HAP-1 (cell line): ENCODE data around the gene RNF157.
A peak's percentile ranks its signal among the peaks of the same experiment; 100 is the strongest.
"Not testable (repeated sequence)": the region's sequence is repeated elsewhere in the genome, so short reads cannot be mapped to it uniquely, and the experiment has no call there.

Source experiments
- DNase-seq, 2 experiments: peaks; one replicate each; pipeline ENCODE4 v3.0.0-alpha.2; 2016 to 2020; ENCODE audit warnings: low spot score in 2 of 2
- H3K27me3 ChIP-seq: fragments of 250-450 bp; sonication (Bioruptor Pico); 2 replicates; pipeline ENCODE4 v1.5.1; 2020; ENCODE audit warnings: low read depth, mild to moderate bottlenecking, moderate library complexity
- H3K36me3 ChIP-seq: fragments of 250-450 bp; sonication (Bioruptor Pico); replicated peaks from 2 replicates; pipeline ENCODE4 v1.5.1; 2020; ENCODE audit warnings: mild to moderate bottlenecking
- H3K4me1 ChIP-seq: fragments of 250-450 bp; sonication (Bioruptor Pico); 2 replicates; pipeline ENCODE4 v1.5.1; 2020; ENCODE audit warnings: mild to moderate bottlenecking
- H3K4me3 ChIP-seq: fragments of 250-450 bp; sonication (Bioruptor Pico); 2 replicates; pipeline ENCODE4 v1.5.1; 2020; ENCODE audit warnings: mild to moderate bottlenecking, moderate library complexity
- H3K9me3 ChIP-seq: fragments of 250-450 bp; sonication (Bioruptor Pico); 2 replicates; pipeline ENCODE4 v1.5.1; 2020; ENCODE audit warnings: mild to moderate bottlenecking, moderate library complexity
- in situ Hi-C: fragments of 300-500 bp; cut with MboI; formaldehyde crosslinking; loops from 3 replicates; pipeline ENCODE4 v1.14.3; 2020; ENCODE audit warnings: low sequenced_read_pairs, inconsistent platforms, mixed read lengths

Gene RNF157

GRCh38 chr17:76213491-76213890 is 26.8 kb downstream of the RNF157 start:
- Histone ChIP-seq H3K4me1 (peaks cover 13% of the 10 kb centered on the region), H3K36me3 (no peaks in the 10 kb centered on the region; the same call in 1 of the 2 replicates), H3K4me3 (no peak overlapping the region), H3K9me3 (no peaks in the 10 kb centered on the region), H3K27me3 (no peaks in the 10 kb centered on the region)
- in situ Hi-C loops = no loop called here
- DNase-seq = peak; percentile 75

- H3K4me1 ChIP-seq = peaks cover 5% of the 10 kb centered on the region
- in situ Hi-C loops = no loop called here
- H3K36me3 ChIP-seq = no peaks in the 10 kb centered on the region; the same call in 1 of the 2 replicates
- no peak overlapping the region for H3K4me3 ChIP-seq
- H3K9me3 ChIP-seq = no peaks in the 10 kb centered on the region
- H3K27me3 ChIP-seq = no peaks in the 10 kb centered on the region
- no peak for DNase-seq
Measured at GRCh38 chr17:76208120-76208519, 32.2 kb downstream of the RNF157 start.

GRCh38 chr17:76207275-76208059 is 32.8 kb downstream of the RNF157 start:
- H3K36me3 ChIP-seq = no peaks in the 10 kb centered on the region; the same call in 1 of the 2 replicates
- no peaks in the 10 kb centered on the region for H3K9me3 ChIP-seq
- no peak for DNase-seq
- no peaks in the 10 kb centered on the region for H3K4me1 ChIP-seq
- in situ Hi-C loops = no loop called here
- no peak overlapping the region for H3K4me3 ChIP-seq
- H3K27me3 ChIP-seq = no peaks in the 10 kb centered on the region

GRCh38 chr17:76205542-76206144 is 34.6 kb downstream of the RNF157 start:
- H3K4me1 ChIP-seq, DNase-seq, H3K4me3 ChIP-seq, H3K9me3 ChIP-seq, in situ Hi-C loops, H3K36me3 ChIP-seq, H3K27me3 ChIP-seq: not testable (repeated sequence)

DNA sequence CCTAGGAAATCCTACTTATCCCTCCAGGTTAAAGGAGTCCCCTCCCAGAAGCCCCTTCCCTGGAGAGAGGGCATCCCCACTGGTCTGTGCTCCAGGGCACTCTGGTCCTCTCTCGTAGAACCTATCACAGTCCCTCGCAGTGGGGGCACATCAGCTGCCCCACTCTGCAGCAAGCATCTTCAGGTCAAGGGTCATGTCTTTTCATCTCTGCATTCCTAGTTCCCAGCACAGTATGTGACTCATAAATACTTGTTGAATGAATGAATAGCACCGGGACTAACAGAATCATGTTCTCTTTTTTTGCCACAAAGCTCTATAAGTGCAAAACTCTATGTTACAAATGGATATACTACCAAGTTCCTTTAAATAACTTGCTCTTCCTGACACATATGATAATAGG is 36.0 kb downstream of the RNF157 start:
- H3K27me3 ChIP-seq = no peaks in the 10 kb centered on the region
- in situ Hi-C loops = no loop called here
- DNase-seq = no peak
- H3K36me3 ChIP-seq = no peaks in the 10 kb centered on the region
- no peaks in the 10 kb centered on the region for H3K9me3 ChIP-seq
- no peak overlapping the region for H3K4me3 ChIP-seq
- H3K4me1 ChIP-seq = no peaks in the 10 kb centered on the region

GRCh38 chr17:76200354-76200753 is 39.9 kb downstream of the RNF157 start:
- no peaks in the 10 kb centered on the region for H3K27me3 ChIP-seq
- H3K4me3 ChIP-seq = no peak overlapping the region
- DNase-seq = no peak
- H3K9me3 ChIP-seq = no peaks in the 10 kb centered on the region
- no peaks in the 10 kb centered on the region for H3K4me1 ChIP-seq
- no peaks in the 10 kb centered on the region for H3K36me3 ChIP-seq
- in situ Hi-C loops = no loop called here

DNA sequence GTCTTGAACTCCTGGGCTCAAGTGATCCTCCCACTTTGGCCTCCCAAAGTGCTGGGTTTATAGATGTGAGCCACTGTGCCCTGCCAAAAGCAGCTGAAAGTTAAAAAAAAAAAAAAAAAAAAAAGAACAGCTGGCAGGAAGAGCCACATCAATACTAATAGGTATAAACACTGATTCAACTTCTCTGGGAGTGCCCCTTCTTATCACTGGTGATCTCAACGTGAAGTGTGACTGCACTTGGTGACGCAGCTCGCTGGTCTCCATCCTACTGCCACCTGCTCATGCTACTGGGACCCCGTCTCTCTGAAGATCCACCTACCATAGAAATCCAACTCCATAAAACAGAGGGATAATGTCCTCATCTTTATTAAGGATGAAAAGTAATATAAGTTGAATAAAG is 40.8 kb downstream of the RNF157 start:
- in situ Hi-C loops = no loop called here
- Histone ChIP-seq H3K9me3 (no peaks in the 10 kb centered on the region), H3K36me3 (no peaks in the 10 kb centered on the region), H3K27me3 (no peaks in the 10 kb centered on the region), H3K4me1 (no peaks in the 10 kb centered on the region), H3K4me3 (no peak overlapping the region)
- no peak for DNase-seq

DNA sequence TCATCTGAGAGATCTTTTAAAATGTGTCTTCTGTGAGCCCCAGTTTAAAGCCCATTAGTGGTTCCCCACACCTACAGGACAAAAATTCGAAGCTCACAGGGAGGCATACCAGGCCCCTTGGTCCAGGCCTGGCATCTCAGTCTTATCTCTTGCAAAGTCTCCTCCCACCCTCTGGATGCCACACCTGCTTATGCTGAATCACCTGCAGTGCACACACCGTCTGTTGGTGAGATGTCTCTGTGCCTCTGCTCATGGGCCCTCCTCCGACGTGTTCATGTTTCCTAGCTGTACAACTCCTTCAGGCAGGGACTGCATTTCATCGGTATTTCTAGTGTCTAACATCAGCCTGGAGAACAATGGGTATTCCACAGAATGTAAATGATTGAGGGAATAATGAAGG is 41.6 kb downstream of the RNF157 start:
- DNase-seq = no peak
- in situ Hi-C loops = no loop called here
- Histone ChIP-seq H3K9me3 (no peaks in the 10 kb centered on the region), H3K4me1 (no peaks in the 10 kb centered on the region), H3K27me3 (no peaks in the 10 kb centered on the region), H3K4me3 (no peak overlapping the region), H3K36me3 (no peaks in the 10 kb centered on the region)

GRCh38 chr17:76197911-76198310 is 42.4 kb downstream of the RNF157 start:
- Histone ChIP-seq H3K9me3 (no peaks in the 10 kb centered on the region), H3K36me3 (no peaks in the 10 kb centered on the region), H3K4me1 (no peaks in the 10 kb centered on the region), H3K4me3 (no peak overlapping the region), H3K27me3 (no peaks in the 10 kb centered on the region)
- DNase-seq = no peak
- in situ Hi-C loops = no loop called here

DNA sequence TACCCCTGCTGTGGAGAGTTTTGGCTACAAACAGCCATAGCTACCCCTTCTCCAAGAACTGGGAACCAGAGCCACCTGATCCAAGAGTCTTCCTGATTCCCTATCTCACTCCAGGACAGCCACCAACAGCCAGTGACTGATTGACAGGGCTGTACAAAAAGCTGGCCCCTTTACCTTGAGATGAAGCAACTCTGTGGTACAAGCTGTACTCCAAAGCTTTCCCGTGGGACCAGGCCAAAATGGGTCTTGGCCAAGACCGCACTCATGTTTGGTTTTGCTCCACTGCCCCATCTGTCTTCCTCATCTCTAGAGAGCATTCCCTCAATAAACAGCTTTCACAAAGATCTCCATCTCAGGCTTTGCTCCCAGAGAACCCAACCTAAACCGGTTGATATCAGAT is 43.6 kb downstream of the RNF157 start:
- DNase-seq = no peak
- Histone ChIP-seq H3K36me3 (no peaks in the 10 kb centered on the region), H3K27me3 (no peaks in the 10 kb centered on the region), H3K4me1 (peaks cover 9% of the 10 kb centered on the region), H3K4me3 (no peak overlapping the region), H3K9me3 (no peaks in the 10 kb centered on the region)
- in situ Hi-C loops = no loop called here

DNA sequence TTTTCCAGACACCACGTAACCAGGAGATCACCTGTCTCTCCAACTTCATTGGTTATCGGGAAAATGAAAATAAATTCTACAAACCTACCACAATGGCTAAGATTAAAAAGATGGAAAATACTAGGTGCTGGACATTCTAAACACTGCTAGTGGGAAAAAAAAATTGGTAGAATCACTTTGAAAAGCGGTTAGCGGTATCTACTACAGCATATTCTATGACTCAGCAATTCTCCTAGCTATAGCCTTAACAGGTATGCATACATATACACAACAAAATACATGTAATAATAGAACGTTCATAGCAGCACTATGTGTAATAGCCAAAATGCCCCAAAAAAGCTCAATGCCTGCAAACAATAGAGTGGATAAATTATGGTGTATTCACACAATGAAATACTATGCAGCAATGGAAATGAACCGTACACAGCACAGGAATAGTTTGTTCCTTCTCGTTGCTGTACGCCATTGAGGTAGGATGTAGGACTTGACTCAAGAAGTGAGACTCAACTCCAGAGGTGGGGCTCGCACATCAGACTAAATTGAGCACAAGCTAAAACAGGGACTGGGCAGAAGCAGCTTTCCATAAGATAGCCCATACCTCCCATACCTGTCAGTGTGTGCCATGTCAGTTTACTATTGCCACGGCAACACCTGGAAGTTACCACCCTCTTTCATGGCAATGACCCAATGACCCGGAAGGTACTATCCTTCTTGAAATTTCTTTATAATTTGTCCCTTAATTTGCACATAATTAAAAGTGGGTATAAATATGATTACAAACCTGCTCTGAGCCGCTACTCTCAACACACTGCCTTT is 44.8 kb downstream of the RNF157 start:
- Histone ChIP-seq H3K36me3 (no peaks in the 10 kb centered on the region), H3K9me3 (no peaks in the 10 kb centered on the region), H3K4me1 (peaks cover 17% of the 10 kb centered on the region), H3K27me3 (no peaks in the 10 kb centered on the region), H3K4me3 (no peak overlapping the region)
- DNase-seq = no peak
- in situ Hi-C loops = no loop called here

GRCh38 chr17:76193591-76193990 is 46.7 kb downstream of the RNF157 start:
- H3K4me3 ChIP-seq = no peak overlapping the region
- no peaks in the 10 kb centered on the region for H3K9me3 ChIP-seq
- peaks cover 17% of the 10 kb centered on the region for H3K4me1 ChIP-seq
- H3K36me3 ChIP-seq = no peaks in the 10 kb centered on the region
- in situ Hi-C loops = no loop called here
- peak in 1 of 2 experiments; percentile 24 for DNase-seq
- H3K27me3 ChIP-seq = no peaks in the 10 kb centered on the region

- in situ Hi-C loops = no loop called here
- peak; percentile 49 to 81 for DNase-seq
- no peak overlapping the region for H3K4me3 ChIP-seq
- H3K4me1 ChIP-seq = peaks cover 17% of the 10 kb centered on the region
- no peaks in the 10 kb centered on the region for H3K9me3 ChIP-seq
- H3K27me3 ChIP-seq = no peaks in the 10 kb centered on the region
- no peaks in the 10 kb centered on the region for H3K36me3 ChIP-seq
Measured at GRCh38 chr17:76191896-76192295, 48.4 kb downstream of the RNF157 start.

DNA sequence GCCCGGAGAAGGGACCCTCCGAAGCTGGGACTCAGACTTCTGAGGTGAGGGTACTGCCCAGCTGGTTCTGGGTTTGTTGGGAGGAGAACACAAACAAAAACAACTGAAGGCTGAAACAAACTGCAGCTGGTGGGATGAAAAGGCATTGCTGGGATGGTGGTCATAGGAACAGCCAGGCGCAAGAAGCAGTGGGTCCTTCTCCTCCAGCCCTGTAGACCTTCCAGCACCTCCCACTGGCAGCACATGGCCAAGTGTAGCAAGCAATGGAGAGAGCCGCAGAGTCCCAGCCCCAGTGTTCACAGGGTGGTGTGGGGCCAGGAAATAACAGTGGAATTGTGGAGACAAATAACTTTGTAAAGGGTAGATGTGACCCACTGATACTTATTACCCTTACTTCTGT is 50.6 kb downstream of the RNF157 start:
- H3K4me1 ChIP-seq = peaks cover 17% of the 10 kb centered on the region
- DNase-seq = no peak

More for the DNA sequence above, 50.6 kb downstream of the RNF157 start:
- no peaks in the 10 kb centered on the region for H3K36me3 ChIP-seq
- H3K4me3 ChIP-seq = no peak overlapping the region
- H3K9me3 ChIP-seq = no peaks in the 10 kb centered on the region
- in situ Hi-C loops = no loop called here
- H3K27me3 ChIP-seq = no peaks in the 10 kb centered on the region
